HL-60 (cell line): ENCODE data around the gene SENP1.

Experiments used
- DNase-seq, 2 experiments: peaks; one replicate each; pipeline ENCODE4 v3.0.0-alpha.2; 2010 to 2020; ENCODE audit warnings: low read depth in 1 of 2, low spot score in 1 of 2
- H3K27ac ChIP-seq: fragments of 250-450 bp; sonication (Bioruptor Pico); replicated peaks from 2 replicates; pipeline ENCODE4 v1.5.1; 2020; ENCODE audit warnings: mild to moderate bottlenecking, moderate library complexity
- H3K27me3 ChIP-seq: fragments of 250-450 bp; sonication (Bioruptor Pico); 2 replicates; pipeline ENCODE4 v1.5.1; 2021; ENCODE audit warnings: mild to moderate bottlenecking, moderate library complexity; ENCODE audit not compliant: insufficient read depth, poor library complexity, severe bottlenecking
- H3K4me3 ChIP-seq: replicated peaks from 2 replicates; pipeline ENCODE4 v1.5.1; 2011; ENCODE audit warnings: mild to moderate bottlenecking, control low read depth, low read length; ENCODE audit not compliant: insufficient read depth
- CTCF ChIP-seq: IDR thresholded peaks from one replicate; pipeline ENCODE4 v1.5.1; 2011; ENCODE audit warnings: low read length, control low read depth, inconsistent platforms; ENCODE audit not compliant: insufficient read depth
- GABPA ChIP-seq: IDR thresholded peaks from 2 replicates; pipeline ENCODE4 v1.6.1; 2012; ENCODE audit warnings: low read depth
- POLR2AphosphoS5 ChIP-seq: IDR thresholded peaks from 2 replicates; pipeline ENCODE4 v1.6.1; 2012; ENCODE audit warnings: low read depth
- REST ChIP-seq: IDR thresholded peaks from 2 replicates; pipeline ENCODE4 v1.6.1; 2012; ENCODE audit warnings: low read depth; ENCODE audit not compliant: insufficient replicate concordance
- SPI1 ChIP-seq: IDR thresholded peaks from 2 replicates; pipeline ENCODE4 v1.6.1; 2012; ENCODE audit warnings: low read depth, mild to moderate bottlenecking, borderline replicate concordance

SENP1 gene

GRCh38 chr12:48029491-48030172, 76.2 kb downstream of the SENP1 start:
- no peak for TF ChIP-seq POLR2AphosphoS5
- peak; percentile 96 for TF ChIP-seq SPI1
- peak; percentile 26 to 29 for DNase-seq
- no peaks in the 10 kb centered on the region for H3K27me3 ChIP-seq

GRCh38 chr12:48028541-48029431, 77.1 kb downstream of the SENP1 start:
- no peaks in the 10 kb centered on the region for H3K27me3 ChIP-seq

More at GRCh38 chr12:48029491-48030172, 76.2 kb downstream of the SENP1 start:
- Histone ChIP-seq H3K4me3 (no peak overlapping the region), H3K27ac (no peak overlapping the region)

GRCh38 chr12:48027183-48028002, 78.5 kb downstream of the SENP1 start:
- no peak for DNase-seq
- no peak for TF ChIP-seq REST
- no peak for TF ChIP-seq GABPA
- TF ChIP-seq SPI1, result no peak
- no peak for TF ChIP-seq CTCF
- no peak for TF ChIP-seq POLR2AphosphoS5
- Histone ChIP-seq H3K27ac (no peak overlapping the region), H3K27me3 (no peaks in the 10 kb centered on the region), H3K4me3 (no peak overlapping the region)

More at GRCh38 chr12:48028541-48029431, 77.1 kb downstream of the SENP1 start:
- Histone ChIP-seq H3K4me3 (no peak overlapping the region), H3K27ac (no peak overlapping the region)
- no peak for DNase-seq
- TF ChIP-seq GABPA, result no peak

GRCh38 chr12:48026060-48026827, 79.6 kb downstream of the SENP1 start:
- no peak overlapping the region for H3K27ac ChIP-seq
- DNase-seq, result no peak
- no peak overlapping the region for H3K4me3 ChIP-seq
- no peaks in the 10 kb centered on the region for H3K27me3 ChIP-seq
- no peak for TF ChIP-seq REST
- TF ChIP-seq POLR2AphosphoS5, result no peak
- TF ChIP-seq SPI1, result no peak
- no peak for TF ChIP-seq CTCF
- no peak for TF ChIP-seq GABPA
